Measurements from ENCODE around the gene RUNX1. TPM values are rescaled to one million over a fixed set of nuclear protein-coding genes. Genes with fewer than 3 reads are reported as not detected.
"Not testable (repeated sequence)": the region's sequence is repeated elsewhere in the genome, so short reads cannot be mapped to it uniquely, and the experiment has no call there.

Gene RUNX1
- total RNA-seq, 1 donor from 2014 or later = 92.1 TPM

- H3K27me3 Mint-ChIP-seq = no peaks in the 10 kb centered on the region
- H3K4me1 Mint-ChIP-seq = peaks cover 19% of the 10 kb centered on the region
- no peak for TF ChIP-seq CTCF (IDR thresholded peaks at IDR 0.05)
- intact Hi-C loops (cut with micrococcal nuclease) = no loop called here
- CTCF ChIA-PET = no interaction called here
- ATAC-seq (ENCODE audit: low read depth) = no peak
- no peaks in the 10 kb centered on the region for H3K9me3 Mint-ChIP-seq
- DNase-seq = no peak
- H3K36me3 Mint-ChIP-seq (ENCODE audit: low read depth) = peaks cover 29% of the 10 kb centered on the region
- POLR2A ChIA-PET = no interaction called here
- H3K27ac Mint-ChIP-seq = no peak overlapping the region
- no peak overlapping the region for H3K4me3 Mint-ChIP-seq
These were observed 54.1 kb downstream of the RUNX1 start for GRCh38 chr21:34994766-34995631.

GRCh38 chr21:34993521-34993921 lies 55.6 kb downstream of the RUNX1 start:
- POLR2A ChIA-PET; ATAC-seq (ENCODE audit: low read depth); H3K9me3 Mint-ChIP-seq; H3K27ac Mint-ChIP-seq; intact Hi-C loops (cut with micrococcal nuclease); H3K27me3 Mint-ChIP-seq; H3K4me3 Mint-ChIP-seq; CTCF ChIA-PET; DNase-seq: not testable (repeated sequence)
- Mint-ChIP-seq H3K4me1 (peaks cover 25% of the 10 kb centered on the region), H3K36me3 (ENCODE audit: low read depth) (peaks cover 20% of the 10 kb centered on the region)

GRCh38 chr21:34992736-34993398 lies 56.2 kb downstream of the RUNX1 start:
- H3K4me1 Mint-ChIP-seq = peaks cover 32% of the 10 kb centered on the region
- ChIA-PET POLR2A (no interaction called here), CTCF (no interaction called here)

GRCh38 chr21:34992180-34992579 lies 56.9 kb downstream of the RUNX1 start:
- TF ChIP-seq CTCF (IDR thresholded peaks at IDR 0.05) = no peak
- Mint-ChIP-seq H3K4me3 (no peak overlapping the region), H3K27ac (no peak overlapping the region), H3K9me3 (no peaks in the 10 kb centered on the region), H3K36me3 (ENCODE audit: low read depth) (peaks cover 16% of the 10 kb centered on the region), H3K27me3 (no peaks in the 10 kb centered on the region), H3K4me1 (peaks cover 38% of the 10 kb centered on the region)
- ChIA-PET CTCF (no interaction called here), POLR2A (no interaction called here)
- DNase-seq (no peak), ATAC-seq (ENCODE audit: low read depth) (no peak)
- intact Hi-C loops (cut with micrococcal nuclease) = no loop called here

More at GRCh38 chr21:34992736-34993398, 56.2 kb downstream of the RUNX1 start:
- no peak for ATAC-seq (ENCODE audit: low read depth)
- DNase-seq = no peak
- intact Hi-C loops (cut with micrococcal nuclease) = no loop called here
- peaks cover 16% of the 10 kb centered on the region for H3K36me3 Mint-ChIP-seq (ENCODE audit: low read depth)
- no peak overlapping the region for H3K4me3 Mint-ChIP-seq
- no peak for TF ChIP-seq CTCF (IDR thresholded peaks at IDR 0.05)
- H3K9me3 Mint-ChIP-seq = no peaks in the 10 kb centered on the region
- H3K27ac Mint-ChIP-seq = no peak overlapping the region
- no peaks in the 10 kb centered on the region for H3K27me3 Mint-ChIP-seq

- Mint-ChIP-seq H3K27me3 (no peaks in the 10 kb centered on the region), H3K27ac (no peak overlapping the region), H3K4me1 (peaks cover 42% of the 10 kb centered on the region), H3K4me3 (no peak overlapping the region), H3K36me3 (ENCODE audit: low read depth) (peaks cover 12% of the 10 kb centered on the region), H3K9me3 (no peaks in the 10 kb centered on the region)
- ChIA-PET CTCF (no interaction called here), POLR2A (no interaction called here)
- intact Hi-C loops (cut with micrococcal nuclease) = no loop called here
- no peak for ATAC-seq (ENCODE audit: low read depth)
- no peak for DNase-seq
- no peak for TF ChIP-seq CTCF (IDR thresholded peaks at IDR 0.05)
These were observed 57.6 kb downstream of the RUNX1 start for GRCh38 chr21:34991366-34991957.

All from activated B cell treated with CpG ODN at 0.5 μM for 24 hours (primary cell).